NCI-H1694 (cell line): ENCODE results near the gene ELK4.
A peak's percentile ranks its signal among the peaks of the same experiment; 100 is the strongest.

Experiments
- DNase-seq: peaks from one replicate; lab custom pipeline; 2025; lab: John Stamatoyannopoulos, UW

ELK4 gene

GRCh38 chr1:205631768-205632668 is at the start of gene ELK4:
Gene ELK4, minus strand, starts transcription at chr1:205632011. Its CDS starts 8,129 bp downstream, at chr1:205623882.
- peak; percentile 93 for DNase-seq

GRCh38 chr1:205681364-205681763 is 49.6 kb upstream of the ELK4 start:
- no peak for DNase-seq

- DNase-seq, result no peak
These were observed 48.5 kb upstream of the ELK4 start, which contains the start of gene SLC45A3 for GRCh38 chr1:205680073-205680851. Gene SLC45A3, minus strand, starts transcription at chr1:205680509. Its CDS starts 15,853 bp downstream, at chr1:205664656.

- DNase-seq, result no peak
These were observed 46.7 kb upstream of the ELK4 start for GRCh38 chr1:205678286-205679111.

GRCh38 chr1:205677167-205677566 is 45.4 kb upstream of the ELK4 start:
- DNase-seq, result no peak

- DNase-seq, result no peak
These were observed 44.8 kb upstream of the ELK4 start for GRCh38 chr1:205676597-205676996.

- DNase-seq, result no peak
These were observed 44.2 kb upstream of the ELK4 start for GRCh38 chr1:205676002-205676401.

GRCh38 chr1:205675247-205675646 is 43.4 kb upstream of the ELK4 start:
- DNase-seq, result no peak

GRCh38 chr1:205672970-205673369 is 41.2 kb upstream of the ELK4 start:
- no peak for DNase-seq

GRCh38 chr1:205672395-205672889 is 40.6 kb upstream of the ELK4 start:
- DNase-seq, result no peak

- no peak for DNase-seq
These were observed 39.0 kb upstream of the ELK4 start for GRCh38 chr1:205670611-205671430.

GRCh38 chr1:205670150-205670446 is 38.3 kb upstream of the ELK4 start:
- DNase-seq, result no peak

GRCh38 chr1:205669341-205670149 is 37.7 kb upstream of the ELK4 start:
- no peak for DNase-seq

GRCh38 chr1:205668951-205669340 is 37.1 kb upstream of the ELK4 start:
- DNase-seq, result no peak

- DNase-seq, result no peak
These were observed 36.3 kb upstream of the ELK4 start for GRCh38 chr1:205667909-205668643.

- no peak for DNase-seq
These were observed 34.8 kb upstream of the ELK4 start for GRCh38 chr1:205666372-205667166.

GRCh38 chr1:205665201-205666045 is 33.6 kb upstream of the ELK4 start:
- no peak for DNase-seq
